LNCaP clone FGC (cell line): ENCODE measurements around the gene GCGR.

ENCODE experiments used
- DNase-seq: peaks from one replicate; pipeline ENCODE4 v3.0.0-alpha.2; 2011; ENCODE audit warnings: low read depth
- H3K4me3 ChIP-seq: 2 replicates; pipeline ENCODE4 v1.5.1; 2011; ENCODE audit warnings: mild to moderate bottlenecking, low read depth, low read length, control low read depth
- TF ChIP-seq, protein P1 (sequence below): IDR thresholded peaks from 2 replicates; pipeline ENCODE4 v1.5.1; 2012; ENCODE audit warnings: mild to moderate bottlenecking; ENCODE audit not compliant: control insufficient read depth, insufficient read depth; ENCODE audit errors: extremely low read depth

The GCGR gene

DNA sequence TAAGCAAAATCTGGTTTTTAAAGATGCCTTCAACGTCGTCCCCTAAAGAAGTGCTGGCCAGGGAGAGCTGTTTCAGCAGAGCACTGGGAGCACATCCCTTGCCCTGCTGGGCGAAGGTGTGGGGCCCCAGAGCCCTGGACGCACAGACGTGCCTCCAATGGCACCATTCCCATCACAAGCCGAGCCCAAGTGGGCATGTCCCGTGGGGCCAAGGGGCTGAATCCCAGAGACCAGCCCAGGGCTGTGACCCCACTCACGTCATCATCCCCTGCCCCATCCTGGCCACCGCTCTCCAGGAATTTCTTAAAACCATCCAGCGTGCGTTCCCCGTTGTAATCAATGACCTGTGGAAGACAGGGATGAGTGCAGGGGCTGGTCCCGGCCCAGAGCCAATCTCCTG, 40.9 kb downstream of the GCGR start:
- no peak overlapping the region for H3K4me3 ChIP-seq
- DNase-seq = no peak
- TF ChIP-seq, protein P1, sequence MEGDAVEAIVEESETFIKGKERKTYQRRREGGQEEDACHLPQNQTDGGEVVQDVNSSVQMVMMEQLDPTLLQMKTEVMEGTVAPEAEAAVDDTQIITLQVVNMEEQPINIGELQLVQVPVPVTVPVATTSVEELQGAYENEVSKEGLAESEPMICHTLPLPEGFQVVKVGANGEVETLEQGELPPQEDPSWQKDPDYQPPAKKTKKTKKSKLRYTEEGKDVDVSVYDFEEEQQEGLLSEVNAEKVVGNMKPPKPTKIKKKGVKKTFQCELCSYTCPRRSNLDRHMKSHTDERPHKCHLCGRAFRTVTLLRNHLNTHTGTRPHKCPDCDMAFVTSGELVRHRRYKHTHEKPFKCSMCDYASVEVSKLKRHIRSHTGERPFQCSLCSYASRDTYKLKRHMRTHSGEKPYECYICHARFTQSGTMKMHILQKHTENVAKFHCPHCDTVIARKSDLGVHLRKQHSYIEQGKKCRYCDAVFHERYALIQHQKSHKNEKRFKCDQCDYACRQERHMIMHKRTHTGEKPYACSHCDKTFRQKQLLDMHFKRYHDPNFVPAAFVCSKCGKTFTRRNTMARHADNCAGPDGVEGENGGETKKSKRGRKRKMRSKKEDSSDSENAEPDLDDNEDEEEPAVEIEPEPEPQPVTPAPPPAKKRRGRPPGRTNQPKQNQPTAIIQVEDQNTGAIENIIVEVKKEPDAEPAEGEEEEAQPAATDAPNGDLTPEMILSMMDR = no peak

DNA sequence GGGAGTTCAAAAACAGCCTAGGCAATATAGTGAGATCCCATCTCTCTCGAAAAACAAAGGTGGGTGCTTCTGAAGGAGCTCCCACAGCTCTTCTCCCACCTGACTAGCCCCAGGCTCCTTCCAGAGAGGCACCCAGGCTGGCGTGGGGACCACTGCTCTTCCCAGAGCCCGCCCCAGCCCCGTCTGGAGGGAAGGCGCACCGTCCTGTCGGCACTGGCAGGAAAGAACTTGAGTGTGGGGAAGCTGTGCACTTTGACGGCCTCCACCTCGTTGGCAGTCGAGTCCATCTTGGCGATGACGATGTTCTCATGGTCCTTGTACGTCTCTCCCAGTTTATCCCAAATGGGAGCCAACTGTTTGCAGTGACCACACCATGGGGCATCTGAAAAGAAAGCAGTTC, 41.4 kb downstream of the GCGR start:
- TF ChIP-seq, protein P1 = no peak
- no peak for DNase-seq
- H3K4me3 ChIP-seq = no peak overlapping the region

DNA sequence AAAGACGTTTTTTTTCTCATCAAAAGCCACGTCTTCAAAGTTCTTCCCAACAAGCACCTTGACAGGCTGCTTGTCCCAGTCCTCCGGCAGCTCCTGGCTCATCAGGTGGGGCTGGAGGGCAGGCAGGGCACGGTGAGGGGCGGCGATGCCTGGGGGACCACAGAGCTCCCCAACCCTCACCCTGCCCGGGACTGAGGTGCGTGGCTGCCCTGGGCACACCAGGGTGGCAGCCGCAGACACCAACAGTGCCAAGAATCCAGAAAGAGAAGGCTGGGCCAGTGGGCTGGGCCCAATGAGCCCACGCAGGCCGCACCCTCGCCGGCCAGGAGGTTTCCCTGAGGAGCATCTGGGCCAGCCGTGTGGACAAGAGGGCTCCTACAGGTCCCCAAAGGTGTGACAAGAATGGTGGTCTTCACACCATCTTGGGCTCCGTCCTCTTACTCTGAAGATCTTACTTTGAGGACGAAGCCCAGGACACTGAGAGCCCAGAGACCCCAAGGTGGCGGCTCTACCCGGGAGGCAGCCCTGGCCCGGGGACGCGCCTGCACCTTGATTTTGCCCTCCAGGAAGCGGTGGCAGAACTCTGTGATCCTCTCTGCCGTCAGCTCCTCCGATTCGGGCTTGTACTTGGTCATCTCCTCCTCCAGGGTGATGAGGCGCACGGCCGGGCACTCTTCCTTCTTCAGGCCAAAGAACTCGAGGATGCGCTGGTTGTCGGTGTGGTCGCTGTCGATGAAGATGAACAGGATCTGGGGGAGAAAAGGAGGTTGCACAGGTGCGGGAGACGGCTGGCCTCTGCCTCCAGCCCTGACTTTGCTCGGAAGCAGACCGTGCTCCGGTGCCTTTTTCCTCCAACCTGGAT, 42.2 kb downstream of the GCGR start:
- no peak overlapping the region for H3K4me3 ChIP-seq
- TF ChIP-seq, protein P1 = no peak
- no peak for DNase-seq

DNA sequence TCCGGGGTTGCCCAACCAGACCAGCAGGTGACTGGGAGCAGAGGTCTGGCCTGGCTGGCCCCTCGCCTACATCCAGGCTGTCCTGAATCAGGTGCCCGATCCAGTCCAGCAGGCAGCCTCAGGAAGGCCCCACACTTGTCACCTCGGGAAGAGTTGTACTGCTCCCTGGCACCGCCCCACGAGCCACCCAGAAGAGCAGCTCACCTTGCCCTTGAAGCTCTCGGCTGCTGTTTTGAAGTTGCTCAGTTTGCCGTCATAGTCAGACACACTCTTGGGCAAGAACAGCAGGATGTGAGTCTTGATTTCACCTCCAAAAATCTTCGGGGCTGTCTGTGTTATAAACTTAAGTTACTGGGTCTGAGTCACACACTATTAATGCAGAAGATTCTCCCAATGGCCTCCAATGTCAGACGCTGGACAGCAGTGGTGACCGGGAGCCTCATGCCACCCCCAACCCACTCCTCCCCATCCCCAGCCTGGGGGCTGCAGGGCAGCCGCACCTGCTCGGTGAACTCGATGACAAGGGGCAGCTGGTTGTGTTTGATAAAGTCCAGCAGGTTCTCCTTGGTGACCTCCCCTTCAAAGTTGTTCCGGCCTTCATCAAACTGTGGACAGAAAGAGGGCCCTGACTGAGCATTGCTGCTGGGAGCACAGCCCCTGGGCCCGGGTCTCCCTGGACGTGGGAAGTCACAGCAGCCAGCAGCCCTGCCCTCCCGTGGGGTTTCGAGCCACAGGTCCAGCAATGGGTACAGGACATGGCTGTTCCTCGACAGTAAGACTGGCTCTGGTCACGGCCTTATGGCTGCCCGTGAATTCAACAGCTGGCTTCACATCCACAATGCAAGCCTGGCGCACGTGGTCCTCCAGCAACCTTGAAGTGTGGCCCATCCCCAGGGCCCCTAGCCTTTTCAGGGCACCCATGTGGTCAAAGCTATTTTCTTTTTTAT, 43.1 kb downstream of the GCGR start:
- TF ChIP-seq, protein P1 = no peak

DNA sequence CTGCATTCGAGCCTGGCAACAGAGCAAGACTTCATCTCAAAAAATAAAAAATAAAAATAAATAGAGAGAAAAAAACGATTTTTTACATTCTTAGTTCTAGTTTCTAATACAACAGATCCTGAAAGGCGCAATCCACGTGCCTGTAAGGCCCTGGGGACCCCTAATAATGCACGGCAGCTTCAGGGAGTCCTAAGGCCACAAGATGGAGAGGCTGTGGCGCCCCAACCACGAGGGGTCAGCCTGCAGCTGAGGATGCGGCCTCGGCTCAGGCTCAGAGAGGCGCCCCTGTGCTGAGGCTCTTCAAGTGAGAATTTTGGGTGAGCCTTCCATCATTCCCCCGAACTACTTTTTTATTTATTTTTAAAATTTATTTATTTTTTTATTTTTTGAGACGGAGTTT, 45.5 kb downstream of the GCGR start:
- H3K4me3 ChIP-seq = no peak overlapping the region
- no peak for DNase-seq
- TF ChIP-seq, protein P1 = no peak

More for the DNA sequence above, 43.1 kb downstream of the GCGR start:
- peak; percentile 84 for DNase-seq
- no peak overlapping the region for H3K4me3 ChIP-seq

DNA sequence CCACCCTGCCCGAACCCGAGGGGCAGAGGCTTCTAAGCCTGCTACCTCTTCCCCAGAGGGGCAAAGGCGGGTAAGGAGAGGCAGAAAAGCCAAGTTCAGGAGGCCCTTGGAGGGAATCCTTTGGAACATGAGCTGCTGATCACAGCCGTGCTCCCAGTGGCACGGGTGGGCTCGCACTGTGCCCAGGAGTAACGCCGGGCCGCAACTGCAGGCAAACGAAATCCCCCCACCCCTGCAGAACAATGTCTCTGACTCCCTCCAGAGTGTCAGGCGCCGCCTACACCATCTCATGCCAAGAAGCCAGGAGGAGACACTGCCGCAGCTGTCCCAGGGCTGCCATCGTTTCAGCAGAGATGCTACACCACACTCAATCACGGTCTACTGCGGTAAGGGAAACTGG, 47.5 kb downstream of the GCGR start:
- H3K4me3 ChIP-seq = no peak overlapping the region
- TF ChIP-seq, protein P1 = no peak
- no peak for DNase-seq
